OCI-LY3 (cell line): ENCODE data around the gene LMTK2.
"Not testable (repeated sequence)": the region's sequence is repeated elsewhere in the genome, so short reads cannot be mapped to it uniquely, and the experiment has no call there.

Experiments
- H2AFZ ChIP-seq: fragments of 200-600, 300-600 bp; shearing (Covaris generic); 2 replicates; pipeline ENCODE4 v1.6.0; 2014; ENCODE audit warnings: antibody characterized with exemption, low read depth, low read length
- H3K27ac ChIP-seq: fragments of 200-600, 300-600 bp; sonication (generic); 2 replicates; pipeline ENCODE4 v1.5.1; 2014; ENCODE audit warnings: mild to moderate bottlenecking, low read length, moderate library complexity, mixed read lengths
- H3K27me3 ChIP-seq: fragments of 200-600, 300-600 bp; sonication (generic); 2 replicates; pipeline ENCODE4 v1.6.1; 2014; ENCODE audit warnings: low read depth, low read length, mixed read lengths
- H3K36me3 ChIP-seq: fragments of 200-600, 300-600 bp; sonication (generic); replicated peaks from 2 replicates; pipeline ENCODE3; 2014; ENCODE audit warnings: low read depth, low read length, mixed read lengths
- H3K4me1 ChIP-seq: fragments of 300-600, 200-600 bp; sonication (generic); 2 replicates; pipeline ENCODE4 v1.6.1; 2014; ENCODE audit warnings: low read length, mixed read lengths
- H3K4me2 ChIP-seq: fragments of 200-600, 300-600 bp; sonication (generic); 2 replicates; pipeline ENCODE4 v1.6.1; 2014; ENCODE audit warnings: low read length, mixed read lengths
- H3K4me3 ChIP-seq: fragments of 300-600, 200-600 bp; sonication (generic); 2 replicates; pipeline ENCODE4 v1.5.1; 2014; ENCODE audit warnings: antibody characterized with exemption, mild to moderate bottlenecking, low read length, moderate library complexity
- H3K79me2 ChIP-seq: fragments of 300-600, 200-600 bp; shearing (Covaris generic); 2 replicates; pipeline ENCODE4 v1.6.1; 2014; ENCODE audit warnings: mild to moderate bottlenecking, low read length, mixed read lengths
- H3K9ac ChIP-seq: fragments of 300-600, 200-600 bp; shearing (Covaris generic); 2 replicates; pipeline ENCODE4 v1.6.0; 2014; ENCODE audit warnings: mild to moderate bottlenecking, low read length, moderate library complexity
- H3K9me3 ChIP-seq: fragments of 200-600, 300-600 bp; shearing (Covaris generic); 2 replicates; pipeline ENCODE4 v1.6.1; 2014; ENCODE audit warnings: low read length, mixed read lengths; ENCODE audit not compliant: insufficient read depth
- H4K20me1 ChIP-seq: fragments of 200-600, 300-600 bp; sonication (generic); 2 replicates; pipeline ENCODE4 v1.6.1; 2016; ENCODE audit warnings: low read length, mixed read lengths; ENCODE audit not compliant: insufficient read depth
- EZH2phosphoT487 ChIP-seq: fragments of 200-600 bp; shearing (Covaris generic); IDR thresholded peaks from 2 replicates; pipeline ENCODE4 v1.6.1; 2018; ENCODE audit warnings: antibody characterized with exemption, mixed run types, low read depth
- TF ChIP-seq, protein P1 (sequence below): fragments of 200-600, 300-600 bp; sonication (generic); IDR thresholded peaks from 2 replicates; pipeline ENCODE4 v1.5.1; 2014; ENCODE audit warnings: antibody characterized with exemption, low read length, low read depth

Gene LMTK2

DNA sequence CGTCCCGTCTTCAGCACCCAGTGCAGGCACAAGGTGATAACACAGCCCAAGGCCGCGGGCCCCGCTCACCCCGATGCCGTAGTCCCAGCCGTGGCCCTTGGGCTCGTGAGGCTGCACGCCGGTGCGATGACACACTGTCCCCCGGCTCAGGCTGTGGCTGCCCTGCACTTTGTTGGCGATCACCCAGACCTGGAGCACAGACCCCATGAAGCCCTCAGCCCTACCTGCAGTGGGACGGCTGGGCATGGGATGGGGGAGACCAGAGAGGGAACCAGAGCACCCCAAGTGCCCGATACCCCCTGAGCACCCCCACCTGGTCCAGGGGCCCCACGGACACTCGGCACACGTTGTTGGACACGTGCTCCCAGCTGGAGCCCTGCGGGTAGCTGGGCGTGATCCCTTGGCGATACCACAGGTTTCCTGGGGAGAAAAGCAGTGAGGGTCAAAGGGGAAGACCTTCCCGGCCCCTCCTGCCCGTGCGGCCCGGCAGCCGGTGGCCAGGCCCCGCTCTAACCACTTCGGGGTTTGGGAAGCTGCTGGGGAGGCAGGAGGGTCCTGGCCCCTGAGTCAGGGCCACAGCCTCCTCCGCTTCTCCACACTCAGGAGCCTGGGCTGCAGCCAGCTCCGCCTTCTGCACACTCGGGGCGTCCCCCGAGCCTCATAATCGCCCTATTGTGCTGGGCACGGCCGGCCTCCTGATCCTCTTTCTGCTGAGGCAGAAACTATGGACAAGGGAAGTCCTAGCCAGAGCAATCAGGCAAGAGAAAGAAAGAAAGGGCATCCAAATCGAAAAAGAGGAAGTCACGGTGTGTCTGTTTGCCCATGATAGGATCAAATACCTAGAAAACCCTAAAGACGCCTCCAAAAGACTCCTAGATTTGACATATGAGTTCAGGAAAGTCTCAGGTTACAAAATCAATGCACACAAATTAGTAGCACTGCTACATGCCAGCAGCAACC lies 111.2 kb downstream of the LMTK2 start:
- no peaks in the 10 kb centered on the region for H3K79me2 ChIP-seq
- no peak overlapping the region for H2AFZ ChIP-seq
- H3K9ac ChIP-seq: no peak overlapping the region
- peaks cover 7% of the 10 kb centered on the region for H3K4me1 ChIP-seq
- H3K4me3 ChIP-seq: no peak overlapping the region
- peaks cover 9% of the 10 kb centered on the region; the same call in 1 of the 2 replicates for H4K20me1 ChIP-seq
- no peaks in the 10 kb centered on the region for H3K36me3 ChIP-seq
- H3K27ac ChIP-seq: no peak overlapping the region
- H3K27me3 ChIP-seq: peaks cover 10% of the 10 kb centered on the region
- no peak for TF ChIP-seq EZH2phosphoT487
- TF ChIP-seq, protein P1, sequence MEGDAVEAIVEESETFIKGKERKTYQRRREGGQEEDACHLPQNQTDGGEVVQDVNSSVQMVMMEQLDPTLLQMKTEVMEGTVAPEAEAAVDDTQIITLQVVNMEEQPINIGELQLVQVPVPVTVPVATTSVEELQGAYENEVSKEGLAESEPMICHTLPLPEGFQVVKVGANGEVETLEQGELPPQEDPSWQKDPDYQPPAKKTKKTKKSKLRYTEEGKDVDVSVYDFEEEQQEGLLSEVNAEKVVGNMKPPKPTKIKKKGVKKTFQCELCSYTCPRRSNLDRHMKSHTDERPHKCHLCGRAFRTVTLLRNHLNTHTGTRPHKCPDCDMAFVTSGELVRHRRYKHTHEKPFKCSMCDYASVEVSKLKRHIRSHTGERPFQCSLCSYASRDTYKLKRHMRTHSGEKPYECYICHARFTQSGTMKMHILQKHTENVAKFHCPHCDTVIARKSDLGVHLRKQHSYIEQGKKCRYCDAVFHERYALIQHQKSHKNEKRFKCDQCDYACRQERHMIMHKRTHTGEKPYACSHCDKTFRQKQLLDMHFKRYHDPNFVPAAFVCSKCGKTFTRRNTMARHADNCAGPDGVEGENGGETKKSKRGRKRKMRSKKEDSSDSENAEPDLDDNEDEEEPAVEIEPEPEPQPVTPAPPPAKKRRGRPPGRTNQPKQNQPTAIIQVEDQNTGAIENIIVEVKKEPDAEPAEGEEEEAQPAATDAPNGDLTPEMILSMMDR: no peak
- no peak overlapping the region for H3K4me2 ChIP-seq
- H3K9me3 ChIP-seq: no peaks in the 10 kb centered on the region

DNA sequence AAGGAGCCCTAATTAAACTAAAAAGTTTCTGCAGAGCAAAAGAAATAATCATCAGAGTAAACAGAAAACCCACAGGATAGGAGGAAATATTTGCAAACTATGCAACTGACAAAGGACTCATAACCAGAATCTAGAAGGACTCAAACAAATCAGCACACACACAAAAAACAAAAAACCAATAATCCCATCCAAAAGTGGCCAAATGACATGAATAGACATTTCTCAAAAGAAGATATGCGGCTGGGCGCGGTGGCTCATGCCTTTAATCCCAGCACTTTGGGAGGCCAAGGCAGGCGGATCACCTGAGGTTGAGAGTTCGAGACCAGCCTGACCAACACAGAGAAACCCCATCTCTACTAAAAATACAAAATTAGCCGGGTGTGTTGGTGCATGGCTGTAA lies 112.7 kb downstream of the LMTK2 start:
- not testable (repeated sequence) for H3K4me1 ChIP-seq, H3K9me3 ChIP-seq, H3K4me2 ChIP-seq, H3K4me3 ChIP-seq, H4K20me1 ChIP-seq, H2AFZ ChIP-seq, H3K27ac ChIP-seq, H3K79me2 ChIP-seq, H3K36me3 ChIP-seq, H3K9ac ChIP-seq
- peaks cover 10% of the 10 kb centered on the region for H3K27me3 ChIP-seq

DNA sequence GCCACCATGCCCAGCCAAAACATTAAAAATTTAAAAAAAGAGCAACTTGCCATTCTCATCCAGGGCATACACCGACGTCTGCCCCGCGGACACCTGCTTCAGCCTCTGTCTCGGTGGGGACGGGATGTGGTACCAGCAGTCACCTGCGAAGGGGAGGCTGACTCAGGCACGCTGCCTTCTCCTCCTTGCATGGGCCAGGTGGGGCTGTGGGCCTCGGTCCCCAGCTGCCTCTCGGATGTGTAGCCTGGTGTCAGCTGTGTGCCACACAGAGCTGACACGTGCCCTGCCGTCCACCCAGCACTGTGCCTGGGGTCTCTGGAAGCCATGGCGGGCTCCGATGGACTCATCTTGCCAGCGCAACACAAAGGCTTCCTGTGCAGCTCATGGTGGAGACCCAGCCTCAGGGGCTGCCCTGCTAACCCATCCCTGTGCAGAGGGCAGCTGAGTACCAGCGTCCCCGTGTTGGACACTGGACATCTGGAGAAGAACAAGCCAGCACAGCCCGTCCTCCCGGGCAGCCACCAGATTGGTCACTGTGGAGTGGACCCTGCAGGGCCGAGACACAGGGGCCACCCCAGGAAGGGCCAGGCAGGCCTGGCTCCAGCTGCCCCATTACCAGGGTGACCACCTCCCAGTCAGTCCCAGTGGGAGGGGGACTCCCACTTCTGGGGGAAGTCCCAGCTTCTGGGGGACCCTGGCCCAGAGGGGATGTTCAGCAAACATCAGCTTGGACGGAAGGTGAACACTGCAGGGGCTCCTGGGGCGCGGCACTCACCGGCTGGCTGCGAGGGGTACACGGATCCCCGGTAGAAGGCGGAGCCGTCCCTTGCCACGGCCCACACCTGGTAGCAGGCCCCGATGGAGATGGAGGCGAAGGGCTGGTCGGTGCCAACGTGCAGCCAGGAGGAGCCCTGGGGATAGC lies 115.2 kb downstream of the LMTK2 start:
- H3K27ac ChIP-seq: no peak overlapping the region
- H3K9me3 ChIP-seq: no peaks in the 10 kb centered on the region
- H3K9ac ChIP-seq: no peak overlapping the region
- no peak overlapping the region for H2AFZ ChIP-seq
- peaks cover 9% of the 10 kb centered on the region; the same call in 1 of the 2 replicates for H4K20me1 ChIP-seq
- H3K27me3 ChIP-seq: peaks cover 10% of the 10 kb centered on the region
- no peaks in the 10 kb centered on the region for H3K79me2 ChIP-seq
- peaks cover 7% of the 10 kb centered on the region for H3K4me1 ChIP-seq
- no peaks in the 10 kb centered on the region for H3K36me3 ChIP-seq
- no peak for TF ChIP-seq EZH2phosphoT487
- TF ChIP-seq, protein P1: no peak
- H3K4me3 ChIP-seq: no peak overlapping the region
- no peak overlapping the region for H3K4me2 ChIP-seq

DNA sequence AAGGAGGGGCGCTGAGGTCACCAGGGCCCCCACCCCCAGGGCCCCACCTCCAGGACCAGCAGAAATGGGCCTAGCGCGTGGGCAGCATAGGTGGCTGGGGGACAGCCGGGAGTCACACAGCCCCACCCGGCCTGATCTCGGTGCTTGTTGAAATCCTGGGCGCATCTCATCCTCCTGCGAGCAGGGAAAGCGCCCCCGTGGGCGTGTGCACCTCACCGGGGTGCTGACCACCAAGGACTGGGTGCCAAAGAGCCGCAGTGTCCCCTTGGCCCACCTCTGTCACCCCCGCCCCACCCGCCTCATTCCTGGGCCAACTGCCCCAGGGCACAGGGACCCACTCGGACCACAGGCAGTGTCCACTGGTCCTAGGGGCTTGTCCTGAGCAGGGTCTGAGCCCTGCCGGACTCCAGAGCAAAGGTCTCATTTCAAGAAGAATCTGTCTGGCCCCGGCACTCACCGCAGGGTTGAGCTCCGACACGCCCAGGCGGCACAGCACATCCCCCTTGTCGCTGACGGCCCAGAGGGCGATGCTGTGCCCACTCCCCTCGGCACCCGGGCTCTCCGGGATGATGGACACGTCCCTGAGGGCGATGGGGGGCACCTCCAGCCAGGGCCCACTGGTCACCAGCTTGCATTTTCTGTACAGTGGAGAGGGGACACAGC lies 116.0 kb downstream of the LMTK2 start:
- H3K4me2 ChIP-seq: no peak overlapping the region
- no peak overlapping the region for H3K4me3 ChIP-seq
- H3K9me3 ChIP-seq: no peaks in the 10 kb centered on the region
- TF ChIP-seq EZH2phosphoT487: no peak
- TF ChIP-seq, protein P1: no peak
- no peaks in the 10 kb centered on the region for H3K36me3 ChIP-seq
- H2AFZ ChIP-seq: no peak overlapping the region
- H3K9ac ChIP-seq: no peak overlapping the region
- H3K27me3 ChIP-seq: peaks cover 10% of the 10 kb centered on the region
- H3K79me2 ChIP-seq: no peaks in the 10 kb centered on the region
- H4K20me1 ChIP-seq: peaks cover 8% of the 10 kb centered on the region; the same call in 1 of the 2 replicates
- no peak overlapping the region for H3K27ac ChIP-seq
- H3K4me1 ChIP-seq: peaks cover 7% of the 10 kb centered on the region
